ENCODE results near the gene PRKD1. TPM values are rescaled to one million over a fixed set of nuclear protein-coding genes. Genes with fewer than 3 reads are reported as not detected.

Gene PRKD1
- total and polyA plus RNA-seq, 2 experiments from 2014 or later, result 7.5 to 16.5 TPM

- Histone ChIP-seq H2AFZ (no peak overlapping the region), H3K27ac (no peak overlapping the region), H3K4me3 (no peak overlapping the region), H3K4me2 (no peak overlapping the region), H3K79me2 (peaks cover 4% of the 10 kb centered on the region), H4K20me1 (ENCODE audit: insufficient read depth, poor library complexity, severe bottlenecking) (no peaks in the 10 kb centered on the region), H3K9me3 (ENCODE audit: low read depth) (no peaks in the 10 kb centered on the region), H3K27me3 (no peaks in the 10 kb centered on the region), H3K9me2 (replicated peaks; ENCODE audit: insufficient read depth) (no peaks in the 10 kb centered on the region), H3K36me3 (replicated peaks; ENCODE audit: insufficient read depth, low read depth) (no peaks in the 10 kb centered on the region), H3K4me1 (ENCODE audit: insufficient read depth) (no peaks in the 10 kb centered on the region)
- TF ChIP-seq CTCF (IDR thresholded peaks at IDR 0.05; ENCODE audit: poor library complexity) (no peak), EZH2phosphoT487 (IDR thresholded peaks at IDR 0.05; ENCODE audit: low read depth, severe bottlenecking, unreplicated experiment) (no peak), EZH2 (IDR thresholded peaks at IDR 0.05; ENCODE audit: borderline replicate concordance) (no peak)
- 97% methylated on average over 3 of the region's 3 CpGs for WGBS (ENCODE audit: low lambda C conversion rate, missing lambda C conversion rate)
- no peak for DNase-seq (ENCODE audit: low spot score)
These were observed 175.3 kb downstream of the PRKD1 start for GRCh38 chr14:29752221-29752923.

DNA sequence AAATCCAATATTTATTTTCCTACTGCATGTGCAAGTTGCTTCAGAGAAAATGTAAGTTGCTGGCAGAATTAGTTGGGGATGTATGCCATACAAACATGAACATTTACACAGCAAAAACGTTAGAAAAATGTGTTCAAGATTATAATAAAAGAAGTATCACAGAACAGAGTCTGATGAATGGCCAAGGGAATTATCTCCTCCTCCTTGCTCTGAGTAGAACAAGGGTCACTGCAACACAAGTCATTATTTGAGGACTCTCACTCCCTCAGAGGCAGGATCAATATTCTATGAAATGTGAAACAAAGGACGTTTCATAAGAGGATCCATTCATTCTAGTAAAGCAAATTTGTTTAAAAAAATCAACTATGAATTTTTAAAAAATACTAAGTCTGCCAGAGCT is 177.8 kb downstream of the PRKD1 start:
- H3K4me3 ChIP-seq, result no peak overlapping the region
- no peaks in the 10 kb centered on the region for H3K9me2 ChIP-seq (replicated peaks; ENCODE audit: insufficient read depth)
- H3K36me3 ChIP-seq (replicated peaks; ENCODE audit: insufficient read depth, low read depth), result no peaks in the 10 kb centered on the region
- H3K79me2 ChIP-seq, result peaks cover 6% of the 10 kb centered on the region
- no peak overlapping the region for H3K27ac ChIP-seq
- no peak for TF ChIP-seq EZH2 (IDR thresholded peaks at IDR 0.05; ENCODE audit: borderline replicate concordance)
- no peak for TF ChIP-seq CTCF (IDR thresholded peaks at IDR 0.05; ENCODE audit: poor library complexity)
- no peak for TF ChIP-seq EZH2phosphoT487 (IDR thresholded peaks at IDR 0.05; ENCODE audit: low read depth, severe bottlenecking, unreplicated experiment)
- peaks cover 3% of the 10 kb centered on the region for H4K20me1 ChIP-seq (ENCODE audit: insufficient read depth, poor library complexity, severe bottlenecking)
- DNase-seq (ENCODE audit: low spot score), result no peak
- H3K4me2 ChIP-seq, result no peak overlapping the region
- no peaks in the 10 kb centered on the region for H3K4me1 ChIP-seq (ENCODE audit: insufficient read depth)
- H2AFZ ChIP-seq, result no peak overlapping the region
- 55% methylated on average over 2 of the region's 2 CpGs for WGBS (ENCODE audit: low lambda C conversion rate, missing lambda C conversion rate)
- H3K9me3 ChIP-seq (ENCODE audit: low read depth), result no peaks in the 10 kb centered on the region
- H3K27me3 ChIP-seq, result no peaks in the 10 kb centered on the region

DNA sequence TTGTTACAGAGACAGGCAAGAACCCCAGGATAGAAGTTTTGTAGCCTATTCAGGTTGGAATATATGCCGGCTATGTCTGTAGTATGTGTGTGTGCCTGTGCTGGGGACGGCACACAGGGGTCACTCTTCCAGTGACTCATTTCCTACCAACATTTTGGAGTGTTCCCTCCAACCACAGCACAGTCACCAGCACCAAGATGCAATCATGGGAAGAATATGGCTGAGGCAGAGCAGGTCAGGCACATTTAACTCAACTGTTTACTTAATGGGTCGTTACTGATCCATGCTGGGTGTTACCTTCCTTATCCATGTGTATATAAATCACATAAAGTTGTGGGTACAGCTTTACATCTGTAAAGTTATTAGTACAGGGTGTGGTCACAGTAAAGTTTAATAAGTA is 178.3 kb downstream of the PRKD1 start:
- H3K79me2 ChIP-seq, result peaks cover 6% of the 10 kb centered on the region
- peak overlapping the region; percentile 27 for H3K4me2 ChIP-seq
- WGBS (ENCODE audit: low lambda C conversion rate, missing lambda C conversion rate), result 52% methylated on average over 3 of the region's 3 CpGs
- H3K36me3 ChIP-seq (replicated peaks; ENCODE audit: insufficient read depth, low read depth), result no peaks in the 10 kb centered on the region
- TF ChIP-seq EZH2 (IDR thresholded peaks at IDR 0.05; ENCODE audit: borderline replicate concordance) (no peak), EZH2phosphoT487 (IDR thresholded peaks at IDR 0.05; ENCODE audit: low read depth, severe bottlenecking, unreplicated experiment) (no peak), CTCF (IDR thresholded peaks at IDR 0.05; ENCODE audit: poor library complexity) (no peak)
- H4K20me1 ChIP-seq (ENCODE audit: insufficient read depth, poor library complexity, severe bottlenecking), result peaks cover 3% of the 10 kb centered on the region
- H3K4me3 ChIP-seq, result no peak overlapping the region
- no peak for DNase-seq (ENCODE audit: low spot score)
- no peaks in the 10 kb centered on the region for H3K4me1 ChIP-seq (ENCODE audit: insufficient read depth)
- H2AFZ ChIP-seq, result no peak overlapping the region
- no peaks in the 10 kb centered on the region for H3K9me2 ChIP-seq (replicated peaks; ENCODE audit: insufficient read depth)
- H3K9me3 ChIP-seq (ENCODE audit: low read depth), result no peaks in the 10 kb centered on the region
- no peaks in the 10 kb centered on the region for H3K27me3 ChIP-seq
- H3K27ac ChIP-seq, result no peak overlapping the region

Data from hepatocyte (in vitro differentiated cells).